GM12878 (cell line): ENCODE results near the gene EBF3. TPM values are rescaled to one million over a fixed set of nuclear protein-coding genes. Genes with fewer than 3 reads are reported as not detected.

Experiments
- ATAC-seq: fragments of 200-7000 bp; cut with Tn5 transposase; 3 replicates; pipeline ENCODE4 v1.9.1; 2020; ENCODE audit warnings: mild to moderate bottlenecking, moderate library complexity
- BruUV-seq: library from RNA; stranded (reverse); fragments of 400-500 nt; replicated peaks from 2 replicates; lab custom pipeline; 2021; lab: Mats Ljungman, UMichigan
- CTCF ChIA-PET: fragments of 300-600 bp; sonication (Branson Sonifier 250); formaldehyde crosslinking; extraction: SDS; loops from one replicate; lab custom pipeline; 2021; ENCODE audit warnings: inconsistent platforms; lab: Yijun Ruan, JAX
- POLR2A ChIA-PET: fragments of 350-600 bp; formaldehyde crosslinking; extraction: SDS; loops from one replicate; lab custom pipeline; 2021; ENCODE audit warnings: inconsistent platforms; lab: Charles Lee
- RAD21 ChIA-PET: fragments of 300-600 bp; sonication (Branson Sonifier 250); formaldehyde crosslinking; loops from one replicate; lab custom pipeline; 2023; ENCODE audit warnings: antibody characterized with exemption; ENCODE audit not compliant: unreplicated experiment; lab: Charles Lee
- SMC1A ChIA-PET: fragments of 300-600 bp; sonication (Branson Sonifier 250); formaldehyde crosslinking; loops from one replicate; lab custom pipeline; 2023; ENCODE audit not compliant: unreplicated experiment, uncharacterized antibody; lab: Charles Lee
- DNase-seq: peaks from one replicate; pipeline ENCODE4 v3.0.0-alpha.2; 2011; ENCODE audit warnings: low read depth, low spot score
- FAIRE-seq: peaks from 3 replicates; lab custom pipeline; 2011; peaks lifted over from hg19 to GRCh38; lab: Jason Lieb, UNC
- H2AFZ ChIP-seq: 2 replicates; pipeline ENCODE4 v1.6.0; 2011; ENCODE audit warnings: low read depth, low read length, control low read depth; ENCODE audit not compliant: control insufficient read depth
- H3K27ac ChIP-seq: 2 replicates; pipeline ENCODE4 v1.5.1; 2011; ENCODE audit warnings: control low read depth; ENCODE audit not compliant: control insufficient read depth, insufficient read depth
- H3K27me3 ChIP-seq, 2 experiments: replicated peaks in 1 of 2; 2 replicates each; pipeline versions ENCODE4 v1.6.0 to v1.6.1; 2011; ENCODE audit warnings: low read length in 1 of 2; ENCODE audit not compliant: control insufficient read depth in 2 of 2, insufficient read depth in 2 of 2
- H3K36me3 ChIP-seq, 2 experiments: 2 replicates each; pipeline ENCODE4 v1.5.1; 2011; ENCODE audit warnings: low read length in 1 of 2; ENCODE audit not compliant: control insufficient read depth in 2 of 2, insufficient read depth in 2 of 2
- H3K4me1 ChIP-seq: 2 replicates; pipeline ENCODE4 v1.6.1; 2011; ENCODE audit warnings: mild to moderate bottlenecking, low read length, moderate library complexity, mixed read lengths; ENCODE audit not compliant: control insufficient read depth, insufficient read depth
- H3K4me2 ChIP-seq: 2 replicates; pipeline ENCODE4 v1.6.0; 2011; ENCODE audit warnings: control low read depth; ENCODE audit not compliant: control insufficient read depth, insufficient read depth
- H3K4me3 ChIP-seq: fragments of 200-600 bp; sonication (generic); 2 replicates; pipeline ENCODE4 v1.5.1; 2016
- H3K79me2 ChIP-seq: 2 replicates; pipeline ENCODE4 v1.6.0; 2011; ENCODE audit warnings: low read length; ENCODE audit not compliant: control insufficient read depth, insufficient read depth
- H3K9ac ChIP-seq: 2 replicates; pipeline ENCODE4 v1.8.0; 2011; ENCODE audit warnings: low read length, control low read depth, mixed read lengths; ENCODE audit not compliant: control insufficient read depth, insufficient read depth
- H3K9me3 ChIP-seq: replicated peaks from 3 replicates; pipeline ENCODE4 v1.5.1; 2011; ENCODE audit warnings: mild to moderate bottlenecking, low read length; ENCODE audit not compliant: control insufficient read depth, insufficient read depth
- H4K20me1 ChIP-seq: 2 replicates; pipeline ENCODE4 v1.6.0; 2011; ENCODE audit not compliant: control insufficient read depth, insufficient read depth
- BCL11A ChIP-seq: IDR thresholded peaks from 2 replicates; pipeline ENCODE4 v1.6.1; 2011; ENCODE audit warnings: low read depth, low read length
- CEBPB ChIP-seq, 2 experiments: fragments of 150-350 bp in 1 of 2; IDR thresholded peaks; 2 replicates each; pipeline ENCODE4 v1.6.1; 2012 to 2014; ENCODE audit warnings: low read depth in 2 of 2, low read length in 2 of 2, borderline replicate concordance in 1 of 2, inconsistent platforms in 1 of 2
- CEBPZ ChIP-seq: fragments of 150-350 bp; IDR thresholded peaks from 2 replicates; pipeline ENCODE4 v1.6.1; 2016; ENCODE audit warnings: low read depth, low read length
- CHD1 ChIP-seq: IDR thresholded peaks from 2 replicates; pipeline ENCODE4 v1.6.1; 2012; ENCODE audit warnings: low read depth, low read length, improper control_type of control experiment
- GATAD2B ChIP-seq: fragments of 450-650 bp; conservative IDR thresholded peaks from 2 replicates; pipeline ENCODE4 v1.6.1; 2017; ENCODE audit warnings: low read depth, mild to moderate bottlenecking, moderate library complexity
- HDAC6 ChIP-seq: fragments of 200-600 bp; sonication (generic); IDR thresholded peaks from one replicate; pipeline ENCODE4 v1.8.0; 2017; ENCODE audit warnings: antibody characterized with exemption; ENCODE audit not compliant: unreplicated experiment
- JUND ChIP-seq: IDR thresholded peaks from 2 replicates; pipeline ENCODE4 v1.6.1; 2012; ENCODE audit warnings: low read depth, mild to moderate bottlenecking, low read length, improper control_type of control experiment, moderate library complexity
- MEF2A ChIP-seq: IDR thresholded peaks from 2 replicates; pipeline ENCODE4 v1.6.1; 2011; ENCODE audit warnings: low read depth, mild to moderate bottlenecking, low read length, moderate library complexity; ENCODE audit not compliant: insufficient read depth
- MTA3 ChIP-seq: IDR thresholded peaks from 2 replicates; pipeline ENCODE4 v1.6.1; 2012; ENCODE audit warnings: low read length, inconsistent platforms, borderline replicate concordance
- MYB ChIP-seq: fragments of 150-350 bp; IDR thresholded peaks from 2 replicates; pipeline ENCODE4 v1.6.1; 2014; ENCODE audit warnings: mild to moderate bottlenecking, low read depth, low read length, borderline replicate concordance
- RAD51 ChIP-seq: fragments of 450-650 bp; IDR thresholded peaks from 2 replicates; pipeline ENCODE4 v1.6.1; 2016; ENCODE audit warnings: moderate library complexity, mild to moderate bottlenecking, inconsistent platforms
- RBBP5 ChIP-seq: fragments of 200-600 bp; sonication (generic); conservative IDR thresholded peaks from 2 replicates; pipeline ENCODE4 v1.6.1; 2016
- SREBF1 ChIP-seq: IDR thresholded peaks from 2 replicates; pipeline ENCODE4 v1.6.1; 2012; ENCODE audit warnings: mild to moderate bottlenecking, low read length
- STAT3 ChIP-seq: IDR thresholded peaks from 2 replicates; pipeline ENCODE4 v1.6.1; 2011; ENCODE audit warnings: low read depth, low read length, improper control_type of control experiment
- SUPT20H ChIP-seq: IDR thresholded peaks from 2 replicates; pipeline ENCODE4 v1.6.1; 2011; ENCODE audit warnings: low read depth, mild to moderate bottlenecking, low read length, moderate library complexity, borderline replicate concordance; ENCODE audit not compliant: control insufficient read depth
- TARDBP ChIP-seq: IDR thresholded peaks from 2 replicates; pipeline ENCODE4 v1.6.1; 2016; ENCODE audit warnings: borderline replicate concordance
- TCF12 ChIP-seq: IDR thresholded peaks from 2 replicates; pipeline ENCODE4 v1.6.1; 2011; ENCODE audit warnings: low read depth, mild to moderate bottlenecking, low read length
- USF2 ChIP-seq: IDR thresholded peaks from 2 replicates; pipeline ENCODE4 v1.6.1; 2011; ENCODE audit warnings: low read depth, low read length, improper control_type of control experiment, borderline replicate concordance
- ZNF592 ChIP-seq: fragments of 450-650 bp; IDR thresholded peaks from 2 replicates; pipeline ENCODE4 v1.6.1; 2017; ENCODE audit warnings: mild to moderate bottlenecking, moderate library complexity
- WGBS: methylation state at CpG from one replicate; pipeline ENCODE4 v1.1.6; 2016; ENCODE audit warnings: low lambda C conversion rate; ENCODE audit not compliant: insufficient replicate concordance, insufficient coverage; ENCODE audit errors: missing lambda C conversion rate; 5-methylcytosine and 5-hydroxymethylcytosine counted together
- in situ Hi-C: fragments of 300-500 bp; cut with MboI; formaldehyde crosslinking; loops from 9 replicates; pipeline ENCODE4 v1.14.3; 2018; ENCODE audit warnings: mixed read lengths
- intact Hi-C: fragments of 100-400 bp; cut with micrococcal nuclease; formaldehyde crosslinking; loops from one replicate; pipeline ENCODE4 v1.14.2; 2022; ENCODE audit not compliant: unreplicated experiment
- polyA plus RNA-seq, 11 experiments: library from polyadenylated mRNA; depleted of rRNA in 4 of 11; unstranded in 6 of 11; stranded (reverse) in 5 of 11; fragments of >200 nt; fragmentation: Nextera tagmentation in 4 of 11; fragmentation: Illumina TruSeq in 1 of 11; extraction: Ambion mirVana in 4 of 11; extraction: Trizol in 1 of 11; gene quantifications; 1 replicate in 1 of 11; 2 replicates in 10 of 11; pipeline versions ENCODE4 v1.2.1 to v1.2.3, GENCODE V29; 2011 to 2016; ENCODE audit warnings: inconsistent platforms in 2 of 11, missing spikeins in 2 of 11, low read depth in 1 of 11
- total RNA-seq, 4 experiments: library from RNA; depleted of rRNA in 3 of 4; stranded (reverse); fragments of >200 nt in 3 of 4; fragmentation: Illumina TruSeq in 1 of 4; extraction: Trizol in 1 of 4; gene quantifications; 2 replicates each; pipeline versions ENCODE4 v1.2.1 to v1.2.3, GENCODE V29; 2013 to 2021

Gene EBF3
- total and polyA plus RNA-seq, 10 of the 15 experiments (the other 5 are each of a cell fraction or from before 2014, with no cell fraction given): not detected

GRCh38 chr10:129965959-129966358, 1.9 kb upstream of the EBF3 start:
- ChIA-PET POLR2A (no interaction called here), SMC1A (no interaction called here), CTCF (no interaction called here), RAD21 (no interaction called here)
- Histone ChIP-seq H3K27me3 (peaks cover 7 to 30% of the 10 kb centered on the region in 2 experiments), H3K9me3 (no peaks in the 10 kb centered on the region; the same call in 2 of the 3 replicates), H3K4me3 (no peak overlapping the region), H3K4me1 (no peaks in the 10 kb centered on the region), H3K27ac (no peak overlapping the region), H3K79me2 (no peaks in the 10 kb centered on the region), H3K4me2 (no peak overlapping the region), H4K20me1 (no peaks in the 10 kb centered on the region), H2AFZ (no peak overlapping the region), H3K36me3 (no peaks in the 10 kb centered on the region; a peak in 1 of 4 replicates), H3K9ac (no peak overlapping the region)
- in situ Hi-C loops (no loop called here), intact Hi-C loops (loop anchor here (5.0 kb wide), 1 partner anchor 934 kb away; no protein-coding TSS in a partner anchor)
- no TSS peak for BruUV-seq
- no peak for DNase-seq
- FAIRE-seq: no peak
- no peak for ATAC-seq
- WGBS: 63% methylated on average over 17 of the region's 17 CpGs
- no peak for TF ChIP-seq CHD1
- no peak for TF ChIP-seq TARDBP
- TF ChIP-seq MYB: no peak
- TF ChIP-seq MTA3: no peak
- TF ChIP-seq CEBPZ: no peak
- no peak for TF ChIP-seq TCF12
- TF ChIP-seq STAT3: no peak
- TF ChIP-seq SUPT20H: no peak
- TF ChIP-seq BCL11A: no peak
- no peak for TF ChIP-seq USF2
- TF ChIP-seq HDAC6: no peak
- no peak for TF ChIP-seq MEF2A
- TF ChIP-seq JUND: no peak
- TF ChIP-seq SREBF1: no peak
- TF ChIP-seq RAD51: no peak
- no peak for TF ChIP-seq ZNF592
- TF ChIP-seq GATAD2B: no peak
- TF ChIP-seq CEBPB (IDR thresholded peaks at IDR 0.05; ENCODE audit: borderline replicate concordance in 1 of 2, low read depth in 2 of 2, low read length in 2 of 2): no peak
- no peak for TF ChIP-seq RBBP5
